Esophagus muscularis mucosa (tissue), 3 donors: ENCODE measurements around the gene BPNT1.

Experiments used
- POLR2A ChIP-seq: fragments of 450-650 bp; IDR thresholded peaks from one replicate; pipeline ENCODE4 v1.6.1; 2017; ENCODE audit warnings: antibody characterized with exemption, moderate library complexity, mild to moderate bottlenecking, low read depth
- TF ChIP-seq, protein P1 (sequence below), 3 experiments: fragments of 200-600 bp in 2 of 3; fragments of 450-650 bp in 1 of 3; sonication (generic) in 2 of 3; IDR thresholded peaks; one replicate each; pipeline ENCODE4 v1.5.1; 2017 to 2019; ENCODE audit warnings: antibody characterized with exemption in 3 of 3, mild to moderate bottlenecking in 2 of 3, moderate library complexity in 1 of 3

DNA sequence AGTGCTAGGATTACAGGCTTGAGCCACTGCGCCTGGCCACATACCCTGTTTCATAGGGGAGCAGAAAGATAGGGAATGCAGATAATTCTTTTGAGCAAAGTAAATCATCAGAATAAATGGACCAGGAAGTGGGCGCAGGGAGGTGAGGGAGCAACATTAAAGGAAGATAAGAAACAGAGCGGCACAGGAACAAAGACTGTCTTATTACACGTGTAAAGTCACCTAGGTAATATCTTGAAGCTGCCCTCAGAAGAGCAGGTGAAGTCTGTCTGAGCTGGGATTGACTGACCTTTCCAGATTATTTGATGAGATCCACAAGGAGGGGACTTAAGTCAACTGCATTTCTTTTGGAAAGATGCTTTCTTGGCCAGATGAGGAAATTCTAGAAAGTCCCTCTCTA, 50.9 kb downstream of the BPNT1 start:
- TF ChIP-seq, protein P1, sequence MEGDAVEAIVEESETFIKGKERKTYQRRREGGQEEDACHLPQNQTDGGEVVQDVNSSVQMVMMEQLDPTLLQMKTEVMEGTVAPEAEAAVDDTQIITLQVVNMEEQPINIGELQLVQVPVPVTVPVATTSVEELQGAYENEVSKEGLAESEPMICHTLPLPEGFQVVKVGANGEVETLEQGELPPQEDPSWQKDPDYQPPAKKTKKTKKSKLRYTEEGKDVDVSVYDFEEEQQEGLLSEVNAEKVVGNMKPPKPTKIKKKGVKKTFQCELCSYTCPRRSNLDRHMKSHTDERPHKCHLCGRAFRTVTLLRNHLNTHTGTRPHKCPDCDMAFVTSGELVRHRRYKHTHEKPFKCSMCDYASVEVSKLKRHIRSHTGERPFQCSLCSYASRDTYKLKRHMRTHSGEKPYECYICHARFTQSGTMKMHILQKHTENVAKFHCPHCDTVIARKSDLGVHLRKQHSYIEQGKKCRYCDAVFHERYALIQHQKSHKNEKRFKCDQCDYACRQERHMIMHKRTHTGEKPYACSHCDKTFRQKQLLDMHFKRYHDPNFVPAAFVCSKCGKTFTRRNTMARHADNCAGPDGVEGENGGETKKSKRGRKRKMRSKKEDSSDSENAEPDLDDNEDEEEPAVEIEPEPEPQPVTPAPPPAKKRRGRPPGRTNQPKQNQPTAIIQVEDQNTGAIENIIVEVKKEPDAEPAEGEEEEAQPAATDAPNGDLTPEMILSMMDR (IDR thresholded peaks at IDR 0.05): no peak
- TF ChIP-seq POLR2A: no peak
